ENCODE results near the gene MXRA7.

DNA sequence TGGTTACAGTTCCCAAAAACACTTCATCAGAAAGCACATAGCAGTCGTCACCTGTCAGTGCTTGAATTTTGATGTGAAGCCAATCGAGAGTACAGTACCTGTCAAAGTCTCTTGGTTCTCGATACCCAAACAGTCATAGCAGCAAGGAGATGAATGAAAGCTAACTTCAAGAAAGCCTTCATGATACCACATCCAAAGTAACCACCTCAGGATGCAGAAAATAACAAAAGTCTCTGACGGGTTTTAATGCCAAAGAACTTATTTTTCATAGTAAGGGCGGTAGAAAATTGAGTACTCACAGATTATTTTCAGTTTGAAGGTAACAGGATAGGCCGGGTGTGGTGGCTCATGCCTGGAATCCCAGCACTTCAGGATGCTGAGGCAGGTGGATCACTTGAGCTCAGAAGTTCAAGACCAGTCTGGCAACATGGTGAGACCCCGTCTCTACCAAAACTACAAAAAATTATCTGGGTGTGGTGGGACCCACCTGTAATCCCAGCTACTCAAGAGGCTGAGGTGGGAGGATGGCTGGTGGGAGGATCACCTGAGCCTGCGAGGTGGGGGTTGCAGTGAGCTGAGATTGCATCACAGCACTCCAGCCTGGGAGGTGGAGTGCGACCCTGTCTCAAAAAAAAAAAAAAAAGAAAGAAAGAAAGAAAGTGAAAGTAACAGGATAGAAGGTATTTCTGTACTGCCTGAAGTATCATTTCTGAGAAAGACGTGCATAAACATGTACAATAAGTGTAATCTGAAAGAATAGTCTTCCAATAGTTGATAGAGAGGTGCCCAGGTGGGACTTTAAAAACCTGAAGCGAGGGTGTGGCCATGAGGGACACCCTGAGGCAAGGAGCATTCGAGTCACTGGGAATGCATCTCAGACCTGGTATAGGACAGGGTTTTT lies 42.5 kb upstream of the MXRA7 start:
- TF ChIP-seq, protein P1, sequence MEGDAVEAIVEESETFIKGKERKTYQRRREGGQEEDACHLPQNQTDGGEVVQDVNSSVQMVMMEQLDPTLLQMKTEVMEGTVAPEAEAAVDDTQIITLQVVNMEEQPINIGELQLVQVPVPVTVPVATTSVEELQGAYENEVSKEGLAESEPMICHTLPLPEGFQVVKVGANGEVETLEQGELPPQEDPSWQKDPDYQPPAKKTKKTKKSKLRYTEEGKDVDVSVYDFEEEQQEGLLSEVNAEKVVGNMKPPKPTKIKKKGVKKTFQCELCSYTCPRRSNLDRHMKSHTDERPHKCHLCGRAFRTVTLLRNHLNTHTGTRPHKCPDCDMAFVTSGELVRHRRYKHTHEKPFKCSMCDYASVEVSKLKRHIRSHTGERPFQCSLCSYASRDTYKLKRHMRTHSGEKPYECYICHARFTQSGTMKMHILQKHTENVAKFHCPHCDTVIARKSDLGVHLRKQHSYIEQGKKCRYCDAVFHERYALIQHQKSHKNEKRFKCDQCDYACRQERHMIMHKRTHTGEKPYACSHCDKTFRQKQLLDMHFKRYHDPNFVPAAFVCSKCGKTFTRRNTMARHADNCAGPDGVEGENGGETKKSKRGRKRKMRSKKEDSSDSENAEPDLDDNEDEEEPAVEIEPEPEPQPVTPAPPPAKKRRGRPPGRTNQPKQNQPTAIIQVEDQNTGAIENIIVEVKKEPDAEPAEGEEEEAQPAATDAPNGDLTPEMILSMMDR (IDR thresholded peaks at IDR 0.05; ENCODE audit: low read depth, low read length, missing input control) = no peak
- TF ChIP-seq GABPA (IDR thresholded peaks at IDR 0.05 in 1 of 2, conservative IDR thresholded peaks at IDR 0.05 in 1 of 2) = no peak
- no peak for TF ChIP-seq JUND (IDR thresholded peaks at IDR 0.05)
- no peak for TF ChIP-seq FOXA1 (IDR thresholded peaks at IDR 0.05)
- no peak for TF ChIP-seq SP1 (IDR thresholded peaks at IDR 0.05)
- TF ChIP-seq RAD21 (IDR thresholded peaks at IDR 0.05) = no peak
- TF ChIP-seq, protein P2, sequence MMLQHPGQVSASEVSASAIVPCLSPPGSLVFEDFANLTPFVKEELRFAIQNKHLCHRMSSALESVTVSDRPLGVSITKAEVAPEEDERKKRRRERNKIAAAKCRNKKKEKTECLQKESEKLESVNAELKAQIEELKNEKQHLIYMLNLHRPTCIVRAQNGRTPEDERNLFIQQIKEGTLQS (IDR thresholded peaks at IDR 0.05) = no peak
- no peak for TF ChIP-seq YY1 (IDR thresholded peaks at IDR 0.05)

Measured in liver (tissue), 3 donors.